ENCODE measurements around the gene AHRR.
"Not testable (repeated sequence)": the region's sequence is repeated elsewhere in the genome, so short reads cannot be mapped to it uniquely, and the experiment has no call there.

The AHRR gene

DNA sequence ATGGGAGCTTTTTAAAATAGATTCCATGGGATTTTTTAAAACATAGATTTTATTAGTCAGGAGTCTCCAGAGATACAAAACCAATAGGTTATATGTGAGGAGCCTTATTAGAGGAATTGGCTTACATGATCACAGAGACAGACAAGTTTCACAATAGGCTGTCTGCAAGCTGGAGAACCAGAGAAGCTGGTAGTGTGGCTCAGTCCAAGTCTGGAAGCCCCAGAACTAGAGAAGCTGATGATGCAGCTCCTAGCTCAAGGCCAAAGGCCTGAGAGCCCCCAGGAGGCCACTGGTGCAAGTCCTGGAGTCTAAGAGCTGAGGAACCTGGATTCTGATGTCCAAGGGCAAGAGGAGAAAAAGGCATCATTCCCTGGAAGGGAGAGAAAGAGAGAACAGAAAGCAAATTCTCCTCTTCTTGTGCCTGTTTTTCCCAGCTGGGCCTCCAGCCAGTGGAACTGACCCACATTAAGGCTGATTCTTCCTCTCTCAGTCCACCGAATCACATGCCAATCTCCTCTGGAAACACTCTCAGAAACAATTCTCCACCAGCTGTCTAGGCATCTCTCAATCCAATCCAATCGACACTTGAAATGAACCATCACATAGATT is 59.3 kb downstream of the AHRR start:
- no peak for DNase-seq

DNA sequence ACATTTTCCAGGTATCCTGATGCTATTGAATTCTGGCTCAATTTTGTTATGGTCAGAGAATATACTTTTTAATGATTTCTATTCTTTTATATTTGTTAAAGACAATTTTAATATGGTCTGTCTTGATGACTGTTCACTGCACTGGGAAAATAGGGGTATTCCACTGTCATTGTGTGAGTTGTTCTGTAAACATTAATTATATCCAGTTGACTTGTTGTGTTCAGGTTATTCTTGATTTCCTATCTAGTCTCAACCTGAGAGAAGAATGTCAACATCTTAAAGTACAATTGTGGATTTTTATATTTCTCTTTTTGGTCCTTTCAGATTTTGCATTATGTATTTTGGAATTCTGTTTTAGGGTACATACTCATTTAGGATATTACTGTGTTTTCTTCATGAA is 61.6 kb downstream of the AHRR start:
- DNase-seq: no peak

DNA sequence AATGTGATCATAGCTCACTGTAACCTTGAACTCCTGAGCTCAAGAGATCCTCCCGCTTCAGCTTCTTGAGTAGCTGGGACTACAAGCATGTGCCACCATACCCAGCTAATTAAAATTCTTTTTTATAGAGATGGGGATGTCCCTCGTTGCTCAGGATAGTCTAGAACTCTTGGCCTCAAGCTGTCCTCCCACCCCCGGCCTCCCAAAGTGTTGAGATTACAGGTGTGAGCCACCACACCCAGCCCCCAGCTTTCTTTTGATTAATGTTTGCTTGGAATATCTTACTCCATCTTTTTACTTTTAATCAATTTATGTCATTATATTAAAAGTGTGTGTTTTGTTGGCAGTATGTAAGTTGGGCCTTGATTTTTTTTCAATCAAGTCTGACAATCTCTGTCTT is 62.1 kb downstream of the AHRR start:
- no peak for DNase-seq

DNA sequence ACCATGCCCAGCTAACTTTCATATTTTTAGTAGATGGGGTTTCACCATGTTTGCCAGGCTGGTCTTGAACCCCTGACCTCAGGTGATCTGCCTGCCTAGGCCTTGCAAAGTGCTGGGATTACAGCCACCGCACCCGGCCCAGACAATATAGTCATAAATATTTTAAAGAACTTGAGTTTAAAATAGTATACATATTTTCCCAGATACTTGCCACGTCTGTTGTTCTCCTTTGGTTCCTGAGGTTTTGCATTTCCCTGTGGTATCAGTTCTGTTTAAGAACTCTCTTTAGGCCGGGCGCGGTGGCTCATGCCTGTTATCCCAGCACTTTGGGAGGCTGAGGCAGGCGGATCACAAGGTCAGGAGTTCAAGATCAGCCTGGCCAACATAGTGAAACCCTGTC is 63.1 kb downstream of the AHRR start:
- not testable (repeated sequence) for DNase-seq

DNA sequence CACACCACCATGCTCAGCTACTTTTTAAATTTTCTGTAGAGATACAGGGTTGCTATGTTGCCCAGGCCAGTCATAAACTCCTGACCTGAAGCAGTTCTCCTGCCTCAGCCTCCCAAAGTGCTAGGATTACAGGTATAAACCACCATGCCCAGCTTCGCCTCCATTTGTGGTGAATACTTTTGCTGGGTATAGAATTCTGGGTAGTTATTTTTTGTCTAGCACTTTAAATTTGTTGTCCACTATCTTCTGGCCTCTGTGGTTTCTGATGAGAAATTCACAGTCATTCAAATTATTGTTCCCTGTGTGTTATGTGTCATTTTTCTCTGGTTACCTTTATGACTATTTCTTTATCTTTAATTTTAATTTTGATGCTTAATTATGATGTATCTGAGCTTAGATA is 63.8 kb downstream of the AHRR start:
- DNase-seq: no peak

DNA sequence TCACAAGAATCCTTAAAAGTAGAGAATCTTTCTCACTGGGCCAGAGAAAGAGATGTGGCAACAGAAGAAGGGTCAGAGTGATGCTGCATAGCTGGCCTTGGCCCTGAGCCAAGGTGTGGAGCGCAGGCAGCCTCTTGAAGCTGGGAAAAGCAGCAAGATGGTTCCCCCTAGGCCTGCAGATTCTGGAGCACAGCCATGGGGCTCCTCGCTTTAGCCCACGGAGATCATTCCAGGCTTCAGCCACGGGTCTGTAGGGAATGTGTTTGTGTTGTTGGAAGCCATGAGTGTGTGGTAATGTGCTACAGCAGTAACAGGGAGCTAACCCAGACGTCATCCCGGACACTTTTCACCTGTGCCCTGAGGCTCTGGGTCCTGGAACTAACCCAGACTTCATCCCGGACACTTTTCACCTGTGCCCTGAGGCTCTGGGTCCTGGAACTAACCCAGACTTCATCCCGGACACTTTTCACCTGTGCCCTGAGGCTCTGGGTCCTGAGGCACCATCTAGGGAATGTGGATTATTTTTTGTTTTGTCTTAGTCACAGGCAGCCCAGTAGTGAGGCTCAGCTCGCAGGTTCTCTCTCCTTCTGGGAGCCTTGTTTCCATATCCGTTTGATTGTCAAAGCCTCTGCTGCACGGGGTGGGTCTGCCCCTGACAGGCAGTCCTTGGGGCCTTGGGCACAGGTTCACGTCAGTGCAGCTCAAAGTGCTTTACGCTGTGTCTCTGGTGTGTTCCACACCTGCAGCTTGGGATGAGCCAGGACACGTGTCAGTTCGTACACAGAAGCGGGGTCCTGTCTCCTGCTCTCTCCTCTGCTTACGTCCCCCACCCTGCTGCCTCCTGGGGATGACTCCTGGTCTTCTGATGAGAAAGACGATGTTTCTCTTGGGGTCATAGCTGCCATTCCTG is 65.2 kb downstream of the AHRR start:
- no peak for DNase-seq

DNA sequence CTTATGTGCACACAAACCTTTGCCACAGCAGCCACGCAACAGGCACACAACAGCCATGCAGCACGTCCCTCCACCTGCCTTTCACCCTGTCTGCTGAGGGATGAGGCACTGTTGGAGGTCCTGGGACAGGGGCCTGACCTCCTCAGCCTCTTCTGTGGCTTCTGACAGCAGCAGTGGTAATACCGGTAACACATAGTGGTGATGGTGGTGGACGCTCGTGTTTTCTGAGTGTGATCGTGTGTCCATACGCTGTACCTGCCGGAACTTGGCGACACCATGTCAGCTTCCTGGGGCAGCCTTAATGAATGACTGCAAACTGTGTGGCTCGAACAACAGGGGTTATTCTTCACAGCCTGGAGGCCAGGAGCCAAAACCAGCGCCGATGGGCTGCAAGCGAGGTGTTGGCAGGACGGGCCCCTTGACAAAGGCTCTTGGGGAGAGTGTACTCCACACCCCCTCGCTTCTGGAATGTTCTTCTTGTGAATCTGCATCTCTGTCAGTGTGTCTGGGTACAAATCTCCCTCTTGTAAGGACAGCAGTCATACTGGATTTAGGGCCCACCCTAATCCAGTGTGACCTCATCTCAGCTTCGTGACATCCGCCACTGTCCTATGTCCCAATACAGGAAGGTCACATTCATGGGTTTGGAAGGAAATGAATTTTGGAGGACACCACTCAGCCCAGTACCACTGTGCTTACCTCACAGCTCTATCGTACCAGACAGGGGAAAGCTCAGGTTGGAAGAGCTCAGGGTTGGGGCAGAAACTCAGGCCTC is 66.2 kb downstream of the AHRR start:
- no peak for DNase-seq

DNA sequence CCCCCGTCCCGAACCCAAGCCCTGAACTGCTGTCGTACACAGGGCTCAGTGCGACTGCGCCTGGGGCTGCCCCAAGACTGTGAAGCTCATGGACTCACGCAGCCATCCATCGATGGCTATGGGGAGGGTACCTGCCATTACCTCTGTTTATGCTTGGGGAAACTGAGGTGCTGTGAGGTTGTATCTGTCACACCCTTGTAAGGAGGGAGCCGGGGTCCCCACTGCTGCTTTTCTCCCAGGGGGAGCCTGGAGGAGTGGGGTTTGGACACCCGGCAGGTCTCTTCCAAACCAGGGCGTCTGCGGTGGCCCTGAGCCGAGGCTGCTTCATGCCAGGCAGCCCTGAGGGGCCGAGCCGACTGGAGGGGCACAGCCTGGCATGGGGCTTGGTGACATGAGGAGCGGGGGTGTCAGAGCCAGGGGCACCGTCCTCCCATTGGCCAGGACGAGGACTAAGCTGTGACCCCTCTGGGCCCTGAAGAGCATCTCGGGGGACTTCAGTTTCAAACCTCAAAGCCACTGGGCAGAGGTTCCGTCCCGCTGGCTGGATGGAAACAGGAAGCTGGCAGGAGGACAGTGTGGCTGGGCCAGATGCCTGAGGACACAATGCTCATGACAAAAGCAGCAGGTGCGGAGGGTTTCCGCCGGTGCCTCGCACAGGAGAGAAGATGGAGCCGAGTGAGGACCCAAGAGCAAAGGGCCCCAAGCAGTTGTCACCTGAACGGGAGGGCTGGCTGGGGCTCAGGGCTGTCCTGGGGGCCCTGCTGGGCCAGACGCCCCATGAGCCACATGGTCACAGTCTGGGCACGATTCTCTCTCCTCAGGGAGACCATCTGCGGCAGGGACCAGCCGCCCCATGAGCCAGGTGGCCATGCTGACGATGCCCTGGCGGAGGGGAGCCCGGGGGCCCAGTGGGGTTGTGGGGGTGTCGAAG is 67.0 kb downstream of the AHRR start:
- DNase-seq: no peak

DNA sequence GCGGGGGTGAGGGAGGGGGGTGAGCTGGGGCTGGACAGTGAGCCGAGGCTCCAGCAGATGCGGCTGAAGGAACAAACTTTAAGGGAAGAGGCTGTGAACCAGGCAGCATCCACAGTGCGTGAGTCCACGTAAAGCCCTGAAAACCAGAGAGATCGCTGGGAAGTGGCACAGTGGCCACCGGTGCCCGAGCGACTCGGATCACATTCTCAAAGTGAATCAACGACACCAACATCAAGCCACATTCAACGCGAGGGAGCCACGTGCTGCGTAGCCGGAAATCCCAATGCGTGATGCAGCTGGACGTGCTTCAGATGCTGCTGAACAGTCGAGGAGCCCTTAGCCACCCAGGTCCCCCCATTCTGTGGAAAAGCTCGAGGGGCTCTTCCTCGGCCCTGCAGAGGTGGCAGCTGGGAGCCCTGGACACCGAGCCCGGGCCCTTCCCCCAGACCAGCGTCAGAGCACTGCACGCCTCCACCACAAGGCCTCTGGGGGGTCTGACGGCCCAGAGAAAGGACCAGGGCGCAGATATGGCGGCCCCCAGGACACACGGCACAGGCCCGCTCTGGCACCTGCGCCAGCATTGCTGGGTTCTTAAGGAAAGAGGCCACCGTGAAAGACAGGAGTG is 67.8 kb downstream of the AHRR start:
- DNase-seq: no peak

DNA sequence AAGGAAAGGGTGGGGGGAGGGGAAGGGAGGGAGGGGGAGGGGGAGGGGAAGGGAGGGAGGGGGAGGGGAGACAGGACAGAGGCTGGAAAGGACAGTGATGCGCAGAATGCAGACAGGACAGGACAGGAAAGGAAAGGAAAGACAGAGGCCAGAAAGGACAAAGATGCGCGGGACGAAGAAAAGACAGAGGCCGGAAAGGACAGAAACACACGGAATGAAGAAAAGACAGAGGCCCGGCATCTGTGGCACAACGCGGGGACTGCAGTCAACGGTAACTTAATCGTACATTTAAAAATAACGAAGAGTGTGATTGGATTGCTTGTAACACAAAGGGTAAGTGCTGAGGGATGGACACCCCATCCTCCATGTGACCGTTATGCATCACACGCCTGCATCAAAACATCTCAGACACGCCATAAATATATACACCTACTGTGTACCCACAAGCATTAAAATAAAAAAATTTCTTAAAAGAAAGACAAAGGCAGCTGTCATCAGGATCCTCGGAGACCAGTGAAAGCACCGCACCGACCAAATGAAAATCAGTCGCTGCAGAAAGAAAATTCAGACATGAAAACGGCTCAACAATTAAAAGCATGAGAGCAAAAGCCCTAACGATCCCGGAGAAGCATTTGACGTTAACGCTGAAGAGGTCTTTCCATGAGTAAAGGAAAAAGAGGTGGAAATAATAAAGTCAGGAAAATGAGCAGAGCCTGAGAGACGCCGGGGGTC is 68.5 kb downstream of the AHRR start:
- DNase-seq: no peak

DNA sequence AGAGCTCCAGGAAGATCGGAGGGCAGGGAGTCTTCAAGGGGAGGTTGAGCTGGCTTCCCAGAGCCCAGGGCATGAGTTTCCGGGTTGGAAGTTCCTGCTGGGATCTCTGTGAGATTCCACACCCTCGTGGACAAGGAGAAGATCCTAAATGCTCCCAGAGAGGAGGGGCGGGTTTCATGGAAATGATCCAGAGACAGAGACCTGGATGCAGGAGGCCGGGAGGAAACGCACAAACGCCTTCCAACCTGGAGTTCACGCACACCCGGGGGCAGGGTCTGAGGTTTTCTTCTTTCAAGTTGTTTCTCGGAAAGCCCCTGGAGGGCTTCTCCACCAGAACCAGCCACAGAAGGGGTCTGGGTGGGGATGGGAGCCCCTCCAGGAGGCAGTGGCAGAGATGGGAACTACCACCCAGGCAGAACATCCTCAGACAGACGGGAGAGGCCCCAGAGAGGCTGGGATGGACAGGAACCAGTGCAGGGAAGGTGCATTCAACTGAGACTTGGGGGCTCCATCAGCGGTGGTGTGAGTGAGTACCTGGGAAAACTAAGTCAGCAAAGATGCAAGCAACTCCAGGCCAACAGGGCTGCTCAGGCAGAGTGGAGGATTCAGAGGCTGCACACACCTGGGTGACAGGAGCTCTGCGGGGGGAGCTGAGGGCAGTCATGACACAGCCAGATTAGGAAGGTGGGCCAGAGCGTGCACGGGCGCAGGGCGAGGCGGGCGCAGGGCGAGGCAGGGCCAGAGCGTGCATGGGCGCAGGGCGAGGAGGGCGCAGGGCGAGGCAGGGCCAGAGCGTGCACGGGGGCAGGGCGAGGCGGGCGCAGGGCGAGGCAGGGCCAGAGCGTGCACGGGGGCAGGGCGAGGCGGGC is 69.3 kb downstream of the AHRR start:
- DNase-seq: no peak

DNA sequence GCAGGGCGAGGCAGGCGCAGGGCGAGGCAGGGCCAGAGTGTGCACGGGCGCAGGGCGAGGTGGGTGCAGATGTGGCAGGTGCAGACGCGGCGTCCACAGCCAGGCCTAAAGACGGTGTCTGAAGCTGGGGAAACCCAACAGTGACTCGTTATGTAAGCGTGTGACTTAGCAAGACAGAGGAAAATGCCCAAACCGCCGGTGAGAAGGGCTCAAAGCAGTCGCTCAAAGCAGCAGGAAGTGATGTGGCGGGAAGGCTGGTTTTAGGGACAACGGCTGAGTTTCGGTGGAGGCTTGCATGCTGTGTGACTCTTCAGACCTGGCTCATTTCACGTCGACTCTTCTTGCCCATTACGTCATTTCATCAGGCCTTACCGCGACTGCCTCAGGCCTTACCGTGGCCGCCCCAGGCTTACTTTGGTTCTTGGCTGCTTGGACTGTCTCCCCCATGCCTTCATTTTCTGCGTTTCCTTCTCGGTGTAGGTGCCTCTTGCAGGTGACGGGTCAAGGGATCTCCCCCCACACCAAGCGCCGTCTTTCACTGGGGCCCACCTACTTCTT is 71.0 kb downstream of the AHRR start:
- peak; percentile 98 for DNase-seq

DNA sequence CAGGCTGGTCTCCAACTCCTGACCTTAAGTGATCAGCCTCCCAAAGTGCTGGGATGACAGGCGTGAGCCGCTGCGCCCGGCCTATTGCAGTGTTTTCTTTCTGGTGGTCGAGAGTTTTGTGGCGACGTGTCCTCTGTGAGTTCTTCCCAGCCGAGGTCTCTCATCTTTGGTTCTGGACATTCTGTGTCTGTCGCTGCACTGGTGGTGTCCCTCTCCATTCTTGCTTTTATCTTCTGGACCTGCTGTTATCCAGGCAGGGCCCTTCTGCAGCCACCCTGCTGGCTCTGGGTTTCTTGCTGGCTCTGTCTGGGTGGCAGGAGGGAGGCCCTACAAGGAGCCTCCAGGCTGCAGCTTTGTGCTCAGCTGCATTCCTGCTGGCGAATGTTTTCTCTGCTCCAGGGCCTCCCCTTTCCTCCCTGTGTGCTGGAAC is 72.3 kb downstream of the AHRR start:
- DNase-seq: no peak

DNA sequence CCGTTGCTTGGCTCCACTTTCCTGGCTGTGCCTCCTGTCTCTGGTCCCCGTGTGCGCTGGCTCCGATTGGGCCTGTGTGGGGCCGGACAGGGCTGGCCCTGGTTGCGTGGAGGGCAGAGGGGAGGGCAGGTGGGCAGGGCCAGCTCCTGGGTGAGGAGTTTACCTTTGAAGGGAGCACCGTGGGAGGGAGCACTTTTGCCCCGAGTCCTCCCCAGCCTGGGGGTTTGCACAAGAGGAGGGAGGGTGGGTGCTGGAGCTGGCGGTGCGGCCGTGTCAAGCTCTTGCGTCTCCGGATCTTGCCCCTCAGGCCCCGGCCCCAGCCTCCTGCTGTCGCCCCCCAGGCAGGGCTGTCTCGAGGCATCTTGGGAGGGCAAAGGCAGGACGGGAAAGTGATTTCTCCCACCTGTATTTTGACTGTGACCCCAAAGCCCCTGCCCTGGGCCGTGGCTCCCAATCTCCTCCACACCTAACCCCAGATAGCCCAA is 73.2 kb downstream of the AHRR start:
- no peak for DNase-seq

DNA sequence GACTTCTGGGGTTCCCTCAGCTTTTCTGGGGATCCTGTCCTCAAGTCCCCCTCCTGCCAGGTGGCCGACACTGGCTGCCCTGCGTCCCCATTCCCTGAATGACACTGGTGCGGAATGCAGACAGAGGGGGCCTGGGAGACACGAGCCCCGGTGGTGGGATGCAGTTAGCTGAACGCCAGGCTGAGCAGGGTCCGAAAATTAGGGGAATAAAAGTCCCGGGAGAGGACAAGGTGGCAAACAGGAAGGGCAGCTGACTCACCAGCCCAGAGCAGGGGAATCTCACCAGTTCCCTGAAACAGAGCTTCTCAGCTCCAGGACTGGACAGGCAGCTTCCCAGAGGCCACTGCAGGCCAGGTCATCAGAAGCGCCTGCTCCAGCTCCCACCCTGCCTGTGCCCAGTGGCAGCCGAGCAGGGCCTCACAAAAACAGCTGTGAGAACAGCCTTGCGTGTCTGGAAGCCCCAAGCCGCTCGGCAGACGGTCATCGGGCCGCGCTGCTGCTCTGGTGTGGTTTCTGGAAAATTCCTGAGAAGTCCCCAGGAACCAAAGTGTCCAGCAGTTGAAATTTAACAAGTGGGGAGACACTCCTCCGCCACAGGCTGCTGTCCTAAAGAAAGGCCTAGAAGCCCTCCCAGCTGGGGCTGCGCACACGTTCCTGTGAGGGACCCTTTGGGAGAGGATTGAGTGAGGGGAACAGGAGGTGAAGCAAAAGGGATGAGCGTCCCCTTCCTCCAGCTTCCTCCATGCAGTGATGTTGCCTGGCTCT is 73.8 kb downstream of the AHRR start:
- DNase-seq: no peak

DNA sequence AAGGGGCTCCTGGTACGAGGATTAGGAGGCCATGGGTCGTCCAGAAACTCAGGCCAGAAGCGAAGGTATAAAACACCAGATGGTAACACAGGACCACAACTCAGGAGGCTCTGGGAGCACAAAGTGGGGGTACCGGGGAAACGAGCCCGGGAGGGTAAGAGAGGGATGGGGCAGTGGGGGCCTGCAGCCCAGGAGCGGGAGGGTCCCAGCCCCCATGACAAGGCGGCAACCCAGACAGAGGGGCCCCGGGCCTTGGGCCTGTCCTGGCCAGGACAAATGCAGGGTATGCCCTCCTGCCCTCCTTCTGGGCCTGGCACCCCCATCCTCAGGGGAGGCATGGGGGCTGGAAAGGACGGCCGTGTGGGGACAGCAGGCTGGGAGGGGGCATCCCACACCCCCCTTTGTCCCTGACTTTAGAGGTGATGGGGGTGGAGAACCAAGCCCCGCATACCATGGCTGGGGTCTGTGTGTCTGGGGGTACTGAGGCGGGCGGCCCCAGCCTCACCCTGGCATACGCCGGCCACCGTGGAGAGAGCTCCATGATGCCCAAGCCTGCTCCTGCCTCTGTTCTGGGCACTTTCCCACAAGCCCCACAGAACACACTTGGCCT is 74.5 kb downstream of the AHRR start:
- DNase-seq: no peak

DNA sequence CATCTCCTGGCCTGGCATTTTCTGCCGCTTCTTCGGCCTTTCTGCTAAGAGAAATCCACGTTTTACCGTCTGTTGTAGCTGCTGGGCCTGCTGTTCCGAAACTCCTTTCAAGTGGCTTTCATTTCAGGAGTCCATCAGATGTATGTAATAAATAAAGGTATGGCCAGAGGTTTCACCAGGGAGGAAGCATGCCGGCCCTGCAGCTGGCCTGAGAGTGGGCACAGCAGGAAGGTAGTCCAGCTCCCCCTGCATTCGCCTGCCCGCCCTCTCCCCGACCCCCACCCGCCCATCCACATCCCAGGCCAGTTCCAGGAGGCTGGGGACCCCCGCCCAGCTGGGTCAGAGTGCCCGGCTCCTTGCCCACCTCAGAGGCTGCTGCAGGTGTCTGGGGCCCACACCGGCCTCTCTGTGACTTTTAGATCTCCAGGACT is 75.0 kb downstream of the AHRR start:
- no peak for DNase-seq

DNA sequence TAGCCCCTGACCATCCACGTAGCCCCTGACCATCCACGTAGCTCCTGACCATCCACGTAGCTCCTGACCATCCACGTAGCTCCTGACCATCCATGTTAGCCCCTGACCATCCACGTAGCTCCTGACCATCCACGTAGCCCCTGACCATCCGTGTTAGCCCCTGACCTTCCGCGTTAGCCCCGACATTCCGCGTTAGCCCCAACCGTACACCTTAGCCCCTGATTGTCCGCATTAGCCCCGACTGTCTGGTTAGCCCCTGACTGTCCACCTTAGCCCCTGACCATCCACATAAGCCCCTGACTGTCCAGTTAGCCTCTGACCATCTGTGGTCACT is 76.6 kb downstream of the AHRR start:
- not testable (repeated sequence) for DNase-seq

Data from activated CD4-positive, alpha-beta T cell treated with anti-CD3 and anti-CD28 coated beads, Interleukin-2, amount 50 U/mL, for 16 hours (primary cell).